ENCODE results near the gene ILF3.

DNA sequence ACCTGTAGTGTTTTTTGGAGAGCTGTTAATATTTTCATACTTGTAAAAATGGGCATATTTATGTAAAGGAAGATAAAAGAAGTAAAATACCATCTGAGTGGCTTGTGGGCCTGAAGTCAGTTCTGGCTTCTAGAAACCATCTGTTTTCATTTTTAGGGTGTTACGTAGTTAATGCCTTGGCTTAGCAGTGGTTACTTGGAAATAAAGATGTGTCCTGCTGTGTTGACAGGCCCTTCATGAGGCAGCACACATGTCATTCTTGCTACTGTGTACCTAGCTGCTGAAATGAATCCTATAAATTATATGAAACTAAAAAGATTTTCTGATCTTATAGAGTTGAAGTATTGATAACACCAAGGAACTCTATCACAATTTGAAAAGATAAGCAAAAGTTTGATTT is 16.0 kb downstream of the ILF3 start:
- TF ChIP-seq, protein P1, sequence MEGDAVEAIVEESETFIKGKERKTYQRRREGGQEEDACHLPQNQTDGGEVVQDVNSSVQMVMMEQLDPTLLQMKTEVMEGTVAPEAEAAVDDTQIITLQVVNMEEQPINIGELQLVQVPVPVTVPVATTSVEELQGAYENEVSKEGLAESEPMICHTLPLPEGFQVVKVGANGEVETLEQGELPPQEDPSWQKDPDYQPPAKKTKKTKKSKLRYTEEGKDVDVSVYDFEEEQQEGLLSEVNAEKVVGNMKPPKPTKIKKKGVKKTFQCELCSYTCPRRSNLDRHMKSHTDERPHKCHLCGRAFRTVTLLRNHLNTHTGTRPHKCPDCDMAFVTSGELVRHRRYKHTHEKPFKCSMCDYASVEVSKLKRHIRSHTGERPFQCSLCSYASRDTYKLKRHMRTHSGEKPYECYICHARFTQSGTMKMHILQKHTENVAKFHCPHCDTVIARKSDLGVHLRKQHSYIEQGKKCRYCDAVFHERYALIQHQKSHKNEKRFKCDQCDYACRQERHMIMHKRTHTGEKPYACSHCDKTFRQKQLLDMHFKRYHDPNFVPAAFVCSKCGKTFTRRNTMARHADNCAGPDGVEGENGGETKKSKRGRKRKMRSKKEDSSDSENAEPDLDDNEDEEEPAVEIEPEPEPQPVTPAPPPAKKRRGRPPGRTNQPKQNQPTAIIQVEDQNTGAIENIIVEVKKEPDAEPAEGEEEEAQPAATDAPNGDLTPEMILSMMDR (IDR thresholded peaks at IDR 0.05), result no peak
- TF ChIP-seq, protein P2, sequence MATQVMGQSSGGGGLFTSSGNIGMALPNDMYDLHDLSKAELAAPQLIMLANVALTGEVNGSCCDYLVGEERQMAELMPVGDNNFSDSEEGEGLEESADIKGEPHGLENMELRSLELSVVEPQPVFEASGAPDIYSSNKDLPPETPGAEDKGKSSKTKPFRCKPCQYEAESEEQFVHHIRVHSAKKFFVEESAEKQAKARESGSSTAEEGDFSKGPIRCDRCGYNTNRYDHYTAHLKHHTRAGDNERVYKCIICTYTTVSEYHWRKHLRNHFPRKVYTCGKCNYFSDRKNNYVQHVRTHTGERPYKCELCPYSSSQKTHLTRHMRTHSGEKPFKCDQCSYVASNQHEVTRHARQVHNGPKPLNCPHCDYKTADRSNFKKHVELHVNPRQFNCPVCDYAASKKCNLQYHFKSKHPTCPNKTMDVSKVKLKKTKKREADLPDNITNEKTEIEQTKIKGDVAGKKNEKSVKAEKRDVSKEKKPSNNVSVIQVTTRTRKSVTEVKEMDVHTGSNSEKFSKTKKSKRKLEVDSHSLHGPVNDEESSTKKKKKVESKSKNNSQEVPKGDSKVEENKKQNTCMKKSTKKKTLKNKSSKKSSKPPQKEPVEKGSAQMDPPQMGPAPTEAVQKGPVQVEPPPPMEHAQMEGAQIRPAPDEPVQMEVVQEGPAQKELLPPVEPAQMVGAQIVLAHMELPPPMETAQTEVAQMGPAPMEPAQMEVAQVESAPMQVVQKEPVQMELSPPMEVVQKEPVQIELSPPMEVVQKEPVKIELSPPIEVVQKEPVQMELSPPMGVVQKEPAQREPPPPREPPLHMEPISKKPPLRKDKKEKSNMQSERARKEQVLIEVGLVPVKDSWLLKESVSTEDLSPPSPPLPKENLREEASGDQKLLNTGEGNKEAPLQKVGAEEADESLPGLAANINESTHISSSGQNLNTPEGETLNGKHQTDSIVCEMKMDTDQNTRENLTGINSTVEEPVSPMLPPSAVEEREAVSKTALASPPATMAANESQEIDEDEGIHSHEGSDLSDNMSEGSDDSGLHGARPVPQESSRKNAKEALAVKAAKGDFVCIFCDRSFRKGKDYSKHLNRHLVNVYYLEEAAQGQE (IDR thresholded peaks at IDR 0.05), result no peak
- TF ChIP-seq, protein P3, sequence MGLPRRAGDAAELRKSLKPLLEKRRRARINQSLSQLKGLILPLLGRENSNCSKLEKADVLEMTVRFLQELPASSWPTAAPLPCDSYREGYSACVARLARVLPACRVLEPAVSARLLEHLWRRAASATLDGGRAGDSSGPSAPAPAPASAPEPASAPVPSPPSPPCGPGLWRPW (IDR thresholded peaks at IDR 0.05), result no peak
- TF ChIP-seq EHMT2 (IDR thresholded peaks at IDR 0.05; ENCODE audit: low read depth), result no peak
- no peak for TF ChIP-seq POLR2A (IDR thresholded peaks at IDR 0.05; ENCODE audit: low read length)
- TF ChIP-seq MYC (IDR thresholded peaks at IDR 0.05; ENCODE audit: borderline replicate concordance, low read length), result no peak
- TF ChIP-seq ZFP36 (IDR thresholded peaks at IDR 0.05; ENCODE audit: borderline replicate concordance, partially characterized antibody), result no peak
- no peak for TF ChIP-seq ZSCAN20 (CRISPR knock-in tag; IDR thresholded peaks at IDR 0.05)
- no peak for TF ChIP-seq KDM1A (IDR thresholded peaks at IDR 0.05; ENCODE audit: low read depth)
